GM18508 (cell line): Measurements from ENCODE around the gene CEP250.
"Not testable (repeated sequence)": the region's sequence is repeated elsewhere in the genome, so short reads cannot be mapped to it uniquely, and the experiment has no call there.

Experiments used
- ATAC-seq: cut with Tn5 transposase; IDR thresholded peaks from one replicate; pipeline ENCODE4 v1.9.1; 2021; ENCODE audit warnings: moderate number of reproducible peaks; ENCODE audit not compliant: insufficient read depth, unreplicated experiment

The CEP250 gene

GRCh38 chr20:35515949-35516645, 60.7 kb downstream of the CEP250 start:
- no peak for ATAC-seq

- ATAC-seq = no peak
These were observed 61.7 kb downstream of the CEP250 start for GRCh38 chr20:35517125-35517524.

DNA sequence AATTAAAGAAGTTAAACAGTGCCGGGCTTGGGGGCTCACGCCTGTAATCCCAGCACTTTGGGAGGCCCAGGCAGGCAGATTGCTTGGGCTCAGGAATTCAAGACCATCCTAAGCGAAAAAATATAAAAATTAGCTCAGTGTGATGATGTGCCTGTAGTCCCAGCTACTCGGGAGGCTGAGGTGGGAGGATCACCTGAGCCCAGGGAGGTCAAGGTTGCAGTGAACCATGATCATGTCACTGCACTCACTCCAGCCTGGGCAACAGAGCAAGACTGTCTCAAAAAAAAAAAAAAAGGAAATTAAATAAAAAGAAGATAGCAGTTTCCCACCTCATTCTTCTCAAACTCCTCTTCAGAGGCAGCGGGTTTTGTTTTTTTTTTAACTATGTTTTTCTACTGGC, 62.4 kb downstream of the CEP250 start:
- not testable (repeated sequence) for ATAC-seq

DNA sequence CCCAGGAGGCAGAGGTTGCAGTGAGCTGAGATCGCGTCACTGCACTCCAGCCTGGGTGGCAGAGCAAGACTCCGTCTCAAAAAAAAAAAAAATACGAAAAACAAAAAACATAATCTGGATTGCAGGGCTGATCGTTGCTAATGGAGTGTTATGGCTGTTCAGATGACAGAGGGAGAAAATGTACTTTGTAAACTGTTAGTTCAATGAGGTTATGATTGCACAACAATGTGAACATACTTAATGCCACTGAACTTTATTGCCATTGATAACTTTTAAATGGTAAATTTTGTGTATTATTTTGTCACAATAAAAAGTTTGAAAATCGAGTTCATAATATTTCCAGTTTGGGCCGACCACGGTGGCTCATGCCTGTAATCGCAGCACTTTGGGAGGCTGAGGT, 63.6 kb downstream of the CEP250 start:
- ATAC-seq = no peak

DNA sequence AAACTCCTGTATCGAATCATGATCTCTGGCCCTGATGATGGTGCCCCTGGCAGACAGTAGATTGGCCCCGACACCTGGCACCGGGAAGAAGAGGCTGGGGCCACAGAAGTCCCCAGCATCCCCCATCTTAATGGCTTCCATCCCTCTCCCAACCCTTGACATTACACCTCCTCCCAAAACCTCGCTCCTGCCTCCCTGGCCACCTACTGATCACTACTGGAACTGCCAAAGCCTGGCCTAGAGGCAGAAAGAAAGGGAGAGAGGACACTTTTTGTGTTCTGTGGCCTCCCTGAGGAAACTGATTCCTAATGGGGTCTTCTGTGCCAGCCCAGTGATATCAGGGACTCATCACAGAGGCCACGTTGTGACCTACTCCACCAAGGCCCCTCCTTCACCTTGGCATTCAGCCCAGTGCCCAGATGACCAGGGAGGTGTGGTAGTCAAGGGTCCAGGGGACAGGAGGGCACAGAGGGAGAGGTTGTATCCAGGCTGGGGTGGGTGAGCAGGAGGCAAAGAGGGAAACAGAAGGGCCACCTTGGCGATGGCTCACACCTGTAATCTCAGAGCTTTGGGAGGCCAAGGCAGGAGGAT, 68.0 kb downstream of the CEP250 start:
- ATAC-seq = no peak

GRCh38 chr20:35525639-35526038, 70.2 kb downstream of the CEP250 start:
- no peak for ATAC-seq

- ATAC-seq = no peak
These were observed 71.8 kb downstream of the CEP250 start for GRCh38 chr20:35527122-35527769.

DNA sequence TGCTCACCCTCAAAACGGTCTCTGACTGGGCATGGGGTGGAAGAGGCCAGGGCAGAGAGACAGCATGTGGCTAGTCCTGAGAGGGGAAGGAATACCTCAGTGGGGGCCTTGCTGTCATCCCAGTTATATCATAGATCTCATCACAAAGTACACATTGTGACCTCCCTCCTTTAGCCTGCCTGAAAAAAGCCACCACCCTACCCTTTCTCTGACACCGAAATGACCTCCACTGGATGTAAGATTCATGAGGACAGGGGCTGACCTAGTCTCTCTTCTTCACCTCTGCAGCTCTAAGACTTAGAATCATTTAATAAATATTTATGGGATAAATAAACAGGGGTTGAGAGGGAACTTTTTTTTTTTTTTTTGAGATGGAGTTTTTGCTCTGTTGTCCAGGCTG, 74.2 kb downstream of the CEP250 start, which contains the start of gene C20orf173:
TSS of gene C20orf173 (minus strand) at position 101 of the 400 bp plus-strand sequence. CDS start 279 bp downstream, outside the sequence.
- no peak for ATAC-seq

DNA sequence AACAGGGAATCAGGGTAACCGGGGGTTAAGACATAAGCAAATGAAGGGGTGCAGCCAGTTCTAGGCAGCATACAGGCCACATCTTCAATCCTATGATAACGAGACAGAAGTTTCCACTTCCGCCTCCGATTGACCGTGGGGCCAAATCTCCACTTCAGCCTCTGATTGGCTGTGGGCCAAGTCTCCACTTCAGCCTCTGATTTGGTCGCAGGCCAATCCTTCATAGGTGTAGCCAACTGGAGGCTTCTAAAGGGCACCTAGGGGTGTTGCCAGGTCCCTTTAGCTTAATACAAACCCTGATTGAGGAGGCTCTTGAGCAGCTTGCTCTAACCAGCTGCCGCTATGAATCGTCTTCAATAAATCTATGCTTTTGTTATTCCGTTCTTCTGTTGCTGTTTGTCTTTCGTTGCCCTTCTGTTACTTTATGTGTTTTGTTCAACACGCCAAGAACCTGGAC, 84.4 kb downstream of the CEP250 start:
- ATAC-seq = no peak

DNA sequence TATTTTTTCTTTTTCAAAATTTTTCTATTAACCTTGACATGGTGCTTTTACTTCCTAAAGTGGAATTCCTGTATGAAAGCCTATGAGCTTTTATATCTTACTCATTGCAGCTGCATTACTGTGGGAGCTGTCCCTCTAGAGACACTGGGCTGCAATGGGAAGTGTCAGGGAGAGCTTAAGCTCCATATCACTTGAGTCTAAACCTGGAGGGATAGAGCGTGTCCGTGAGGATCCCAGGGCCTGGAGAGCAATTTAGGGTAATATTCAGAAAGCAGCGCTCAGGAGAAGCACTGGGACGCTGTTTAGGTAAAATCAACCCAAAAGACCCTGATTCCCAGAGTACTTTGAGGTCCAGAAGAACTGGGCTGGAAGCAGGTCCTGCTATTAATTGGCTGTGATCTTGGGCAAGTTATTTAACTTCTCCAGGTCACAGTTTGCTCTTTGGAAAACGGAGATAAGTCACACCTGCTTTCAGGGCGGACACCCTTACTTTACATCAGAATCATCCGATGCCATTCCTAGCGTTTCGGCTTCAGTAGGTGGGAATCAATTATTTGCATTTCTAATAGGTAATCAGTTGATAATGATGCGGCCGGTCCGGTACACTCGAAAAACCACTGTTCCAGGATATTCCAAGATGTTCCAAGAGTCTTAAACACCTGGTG, 85.9 kb downstream of the CEP250 start:
- ATAC-seq = no peak

GRCh38 chr20:35541783-35542662, 86.6 kb downstream of the CEP250 start, which contains the start of gene ERGIC3:
TSS of gene ERGIC3 (plus strand) at chr20:35542078. CDS start at chr20:35542098, 20 bp downstream.
- ATAC-seq = no peak

DNA sequence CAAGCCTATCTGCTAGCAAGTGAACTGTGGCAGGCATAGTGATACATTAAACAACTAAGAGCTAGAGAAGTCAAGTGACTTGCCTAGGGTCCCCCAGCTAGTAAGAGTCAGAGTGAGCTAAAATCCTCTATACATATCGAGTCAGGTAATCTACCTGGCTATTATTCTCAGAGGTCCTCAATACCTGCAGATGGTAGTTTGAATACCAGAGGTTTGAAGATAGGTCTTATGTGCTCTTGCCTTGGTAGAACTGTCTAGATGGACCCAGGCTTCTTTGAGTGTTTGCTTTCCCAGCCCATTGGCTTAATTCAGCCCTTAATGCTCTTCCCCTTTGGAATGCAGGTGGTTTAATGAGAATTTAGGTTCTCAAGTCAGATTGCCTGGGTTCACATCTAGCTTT, 87.6 kb downstream of the CEP250 start:
- no peak for ATAC-seq

DNA sequence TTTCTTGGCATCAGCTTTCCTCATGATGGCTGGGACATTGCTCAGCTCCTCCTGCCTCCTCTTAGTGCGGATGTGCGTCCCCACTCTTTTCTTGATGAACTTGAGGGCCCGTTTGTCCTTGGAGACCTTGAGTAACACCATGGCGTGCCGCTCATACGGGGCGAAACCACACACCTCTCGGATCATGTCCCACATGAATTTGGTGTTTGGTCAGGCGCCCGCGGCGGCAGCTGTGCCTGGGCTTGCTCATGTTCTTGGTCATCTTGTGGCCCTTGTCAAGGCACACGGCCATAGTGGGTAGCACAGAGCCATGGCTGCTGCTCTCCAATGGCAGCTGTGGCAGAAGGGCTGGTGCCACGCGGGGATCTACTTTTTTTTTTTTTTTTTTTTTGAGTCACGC, 89.0 kb downstream of the CEP250 start:
- ATAC-seq = no peak

GRCh38 chr20:35544941-35545340, 89.5 kb downstream of the CEP250 start:
- ATAC-seq = not testable (repeated sequence)

DNA sequence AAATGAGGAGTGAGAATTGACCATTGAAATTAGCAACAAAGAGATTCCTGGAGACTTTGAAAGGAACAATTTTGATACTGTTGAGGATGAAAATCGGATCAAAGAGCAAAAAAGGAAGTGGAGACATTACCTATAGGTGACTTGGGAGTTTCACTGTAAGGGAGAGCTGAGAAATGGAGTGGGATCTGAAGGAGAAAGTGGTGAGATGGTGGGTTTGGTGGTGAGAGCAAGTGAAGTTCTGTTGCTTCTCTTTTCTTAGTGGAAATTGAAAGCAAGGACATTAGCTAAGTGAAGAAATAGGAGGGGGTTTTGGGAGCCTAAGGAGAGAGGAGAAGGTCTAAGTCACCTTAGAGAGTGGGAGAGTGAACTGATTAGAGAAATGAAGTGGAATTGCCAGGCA, 90.7 kb downstream of the CEP250 start:
- ATAC-seq = no peak

GRCh38 chr20:35547329-35547728, 91.9 kb downstream of the CEP250 start:
- no peak for ATAC-seq

DNA sequence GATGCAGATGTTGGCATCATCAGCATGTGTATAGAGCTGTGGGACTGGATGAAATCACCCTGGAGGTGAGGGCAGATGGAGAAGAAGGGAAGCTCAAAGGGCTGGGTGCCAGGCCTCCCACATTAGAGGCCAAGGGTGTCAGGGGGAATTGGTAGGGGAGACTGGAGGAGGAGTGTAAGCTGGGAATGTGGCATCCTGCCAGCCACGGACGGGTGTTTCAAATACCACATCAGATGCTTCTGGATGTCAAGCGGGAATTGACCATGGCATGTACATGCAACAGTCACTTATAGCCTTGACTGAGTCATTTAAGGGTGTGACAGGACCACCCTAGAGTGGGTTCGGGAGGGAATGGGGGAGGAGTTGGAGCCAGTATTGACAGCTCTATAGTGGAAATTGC, 96.1 kb downstream of the CEP250 start:
- ATAC-seq = no peak

- ATAC-seq = no peak
These were observed 97.5 kb downstream of the CEP250 start for GRCh38 chr20:35552914-35553313.

- not testable (repeated sequence) for ATAC-seq
These were observed 100.1 kb downstream of the CEP250 start for GRCh38 chr20:35555461-35555860.
